ENCODE results near the gene HAND2.

Gene HAND2

DNA sequence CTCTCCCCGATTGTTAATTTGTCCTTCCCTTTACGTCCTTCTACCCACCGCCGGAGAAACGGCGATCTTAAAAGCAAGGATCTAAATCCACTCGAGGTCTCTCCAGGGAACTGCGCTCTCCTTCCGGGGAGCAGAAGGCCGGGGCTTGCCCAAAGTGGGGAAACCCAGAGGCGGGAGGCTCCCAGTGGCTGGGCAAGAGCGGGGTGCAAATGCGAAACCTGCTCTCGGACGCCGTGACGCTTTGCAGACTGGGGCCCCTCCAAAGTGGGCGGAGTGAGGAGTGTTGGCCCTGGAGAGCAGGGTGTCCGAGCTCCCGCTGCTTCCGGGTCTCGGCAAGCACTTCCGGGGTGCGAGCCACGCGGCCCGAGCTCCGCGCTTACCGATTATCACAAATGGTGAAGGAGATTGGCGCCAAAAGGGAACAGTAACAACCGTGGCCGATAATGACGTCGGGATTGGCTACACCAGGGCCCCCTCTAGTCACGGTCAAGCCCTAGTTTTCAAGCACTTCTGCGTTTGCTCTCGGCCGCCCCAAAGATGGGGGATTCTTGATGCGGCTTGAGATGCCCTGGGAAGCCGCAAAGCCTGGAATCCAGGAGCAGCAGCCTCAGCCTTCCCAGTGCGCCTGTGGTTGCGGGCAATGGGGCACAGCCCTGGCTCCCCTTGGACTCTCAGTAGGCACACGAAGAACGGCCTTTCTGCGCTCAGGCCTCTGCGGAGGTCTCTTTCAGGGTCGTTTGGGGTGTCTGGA, 29.0 kb downstream of the HAND2 start:
- FAIRE-seq = no peak

DNA sequence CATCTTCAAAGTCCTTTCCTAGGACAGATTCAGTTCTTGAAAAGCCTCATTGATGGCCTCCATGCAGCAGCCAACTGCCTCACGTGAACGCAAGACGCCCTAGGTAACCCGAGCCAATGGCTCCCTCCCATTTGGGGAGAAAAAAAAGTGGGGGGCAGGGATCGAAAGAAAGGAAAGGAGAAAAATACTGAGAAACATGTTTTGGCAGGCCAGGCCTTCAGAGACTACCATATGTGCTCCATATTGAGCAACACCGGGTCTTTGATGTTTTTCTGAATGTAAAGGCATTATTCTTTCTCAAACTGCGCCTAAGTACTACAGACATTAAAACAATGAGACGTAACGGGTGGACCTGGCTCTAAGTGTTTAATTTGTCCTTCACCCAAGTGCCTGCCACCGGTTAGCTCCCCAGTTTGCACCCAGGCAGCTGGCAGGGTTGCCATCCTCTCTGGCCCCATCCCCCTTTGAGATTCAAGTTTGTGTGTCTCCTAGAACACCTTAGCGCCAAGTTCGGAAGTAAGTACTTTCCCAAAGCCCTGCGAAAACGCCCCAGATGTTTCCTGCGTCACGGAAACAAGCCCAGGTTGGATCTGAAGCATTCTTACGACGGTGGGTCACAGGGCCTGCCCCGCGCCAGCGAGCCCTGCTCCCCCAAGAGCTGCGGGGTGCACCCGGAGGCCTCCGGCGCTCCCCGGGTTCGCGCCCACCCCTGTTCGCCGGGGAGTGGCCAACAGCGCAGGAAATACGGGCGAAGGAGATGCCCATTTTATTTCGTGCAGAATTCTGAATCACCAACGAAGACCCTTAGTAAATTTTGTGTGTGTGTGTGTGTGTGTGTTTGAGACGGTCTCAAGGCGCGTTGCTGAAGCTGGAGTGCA, 30.1 kb downstream of the HAND2 start:
- no peak for FAIRE-seq

DNA sequence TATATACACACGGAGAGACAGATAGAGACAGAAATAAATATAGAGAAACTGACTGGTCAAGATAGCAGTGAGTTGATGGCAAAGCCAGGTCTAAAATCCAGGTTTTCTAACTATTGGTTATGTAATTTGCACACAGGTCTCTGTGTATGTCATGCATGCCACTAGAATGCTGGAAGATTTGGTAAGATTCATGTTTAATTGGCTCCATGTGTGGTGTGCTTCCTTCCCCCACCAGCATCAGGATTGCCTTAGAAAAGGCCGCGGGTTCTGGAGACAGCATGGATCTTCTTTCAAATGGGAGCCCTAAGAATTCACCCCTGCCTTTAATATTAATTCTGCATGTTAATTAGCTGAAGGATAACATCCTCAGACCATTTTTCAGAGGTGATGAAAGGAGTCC, 31.3 kb downstream of the HAND2 start:
- no peak for FAIRE-seq

DNA sequence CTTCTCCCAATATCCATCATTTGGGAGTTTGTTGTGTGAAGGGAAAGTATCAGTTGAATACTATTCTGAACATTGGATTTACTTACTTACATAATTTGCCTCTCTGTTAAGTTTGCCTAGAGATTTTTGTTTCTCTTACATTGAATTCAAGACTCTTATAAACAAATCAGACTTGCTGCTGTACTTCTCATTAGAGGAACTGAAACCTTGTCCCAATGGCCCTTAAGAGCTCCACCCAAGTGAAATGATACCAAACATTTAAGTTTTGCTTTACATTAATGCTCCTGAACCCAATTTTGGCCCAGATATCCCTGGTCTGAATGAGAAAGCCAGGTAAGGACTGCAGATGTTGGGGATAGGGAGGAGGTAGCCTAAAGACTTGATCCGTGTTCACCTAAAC, 32.0 kb downstream of the HAND2 start:
- no peak for FAIRE-seq

DNA sequence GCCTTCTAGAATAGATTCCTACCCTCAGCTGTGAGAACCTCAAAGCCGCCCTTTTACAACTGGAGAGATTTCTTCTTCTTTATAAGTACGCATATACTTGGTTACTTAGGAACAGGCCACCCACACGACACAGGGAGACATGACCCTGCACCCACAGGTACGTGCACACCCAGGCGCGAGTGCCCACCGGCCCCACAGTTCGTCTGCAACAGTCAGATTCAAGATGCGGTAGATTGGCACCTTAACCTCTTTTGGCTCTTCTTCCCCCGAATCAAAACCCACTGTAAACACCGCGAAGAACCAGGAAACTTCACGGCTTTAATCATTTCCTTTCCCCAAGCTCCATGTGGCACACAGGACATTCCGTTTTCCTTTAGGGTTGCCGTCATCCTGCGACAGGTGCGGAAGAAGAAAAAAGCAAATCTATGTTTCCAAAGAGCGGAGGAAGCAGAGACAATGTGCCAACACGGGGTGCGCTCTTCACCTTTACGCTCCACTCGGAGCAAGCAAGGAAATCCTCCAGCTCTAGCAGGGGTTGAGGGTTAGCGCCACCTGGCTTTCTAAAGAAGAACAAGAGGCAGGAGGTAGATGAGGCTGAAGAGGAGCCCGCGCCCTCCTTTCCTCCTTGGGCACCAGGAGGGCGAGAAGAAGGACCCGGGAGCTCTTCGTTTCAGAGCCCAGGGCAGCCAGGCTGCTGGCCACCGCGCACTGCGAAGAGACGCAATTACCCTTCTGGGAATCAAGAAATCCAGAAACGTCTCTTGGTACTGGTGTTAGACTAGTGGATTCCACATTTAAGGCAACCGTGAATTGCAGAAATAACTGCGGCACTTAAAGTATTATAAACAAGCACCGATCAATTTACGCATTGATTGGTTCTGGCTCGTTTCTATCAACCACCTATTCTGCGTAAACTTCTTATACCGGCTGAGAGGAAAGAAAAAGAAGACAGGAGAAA, 35.7 kb downstream of the HAND2 start:
- no peak for FAIRE-seq

DNA sequence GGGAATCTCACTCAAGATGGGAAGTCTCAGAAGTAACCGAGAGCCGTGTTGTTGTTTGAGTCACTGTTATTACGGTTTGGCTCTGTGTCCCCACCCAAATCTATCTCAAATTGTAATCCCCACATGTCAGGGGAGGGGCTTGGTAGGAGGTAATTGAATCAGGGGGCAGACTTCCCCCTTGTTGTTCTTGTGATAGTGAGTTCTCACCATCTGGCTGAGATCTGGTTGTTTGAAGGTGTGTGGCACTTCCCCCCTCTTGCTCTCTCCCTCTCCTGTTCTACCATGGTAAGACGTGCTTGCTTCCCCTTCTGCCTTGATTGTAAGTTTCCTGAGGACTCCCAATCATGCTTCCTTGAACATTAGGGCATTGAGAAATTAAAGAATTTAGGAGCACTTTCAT, 37.0 kb downstream of the HAND2 start:
- FAIRE-seq = no peak

DNA sequence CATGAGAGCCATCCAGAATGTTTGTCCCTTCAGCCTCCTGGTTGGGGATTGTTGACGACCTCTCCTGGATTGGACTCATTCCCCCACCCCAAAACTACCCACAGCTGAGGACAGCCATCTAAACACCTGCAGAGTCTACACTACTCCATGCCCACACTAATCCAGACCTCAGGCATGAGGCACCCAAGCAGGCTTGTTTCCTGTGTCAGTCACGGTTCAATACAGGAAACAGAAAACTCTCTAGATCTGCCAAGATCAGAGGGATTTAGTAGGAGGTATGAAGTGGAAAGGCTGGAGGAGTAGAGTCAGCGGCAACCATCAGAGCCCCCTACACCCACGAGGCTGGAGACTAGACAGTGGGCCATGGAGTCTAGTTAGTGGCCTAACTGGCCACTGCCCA, 37.7 kb downstream of the HAND2 start:
- no peak for FAIRE-seq

DNA sequence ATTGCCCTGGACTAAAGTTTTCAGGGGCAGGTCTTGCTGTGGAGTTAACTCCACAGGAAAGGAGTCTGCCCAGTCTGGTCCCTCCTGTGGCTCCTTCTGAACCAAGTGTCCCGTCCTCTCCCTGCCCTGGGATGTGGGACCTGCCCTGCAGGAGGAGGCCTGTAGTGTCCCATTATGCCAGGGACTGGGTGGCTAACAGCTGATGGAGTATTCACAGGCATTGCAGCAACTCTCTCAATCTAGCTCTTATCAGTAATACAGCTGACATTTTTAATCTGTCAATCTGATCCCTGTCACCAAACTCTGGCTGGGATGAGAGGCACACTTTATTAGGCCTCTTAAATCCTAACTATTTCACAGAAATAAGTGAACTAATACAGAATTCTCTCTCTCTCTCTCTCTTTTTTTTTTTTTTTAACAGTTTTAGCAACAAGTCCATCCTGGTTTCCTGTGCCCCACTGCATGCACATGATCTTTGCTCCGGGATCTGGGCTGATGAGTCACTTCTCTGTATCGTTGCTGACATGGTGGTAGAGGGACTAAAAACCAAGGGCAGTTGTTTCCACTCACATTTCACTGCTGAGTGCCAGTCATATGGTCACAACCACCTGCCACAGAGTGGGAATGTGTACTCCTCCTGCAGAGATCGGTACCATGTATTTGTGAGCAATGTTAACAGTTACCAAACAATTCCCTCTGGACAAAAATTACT, 39.1 kb downstream of the HAND2 start:
- no peak for FAIRE-seq

DNA sequence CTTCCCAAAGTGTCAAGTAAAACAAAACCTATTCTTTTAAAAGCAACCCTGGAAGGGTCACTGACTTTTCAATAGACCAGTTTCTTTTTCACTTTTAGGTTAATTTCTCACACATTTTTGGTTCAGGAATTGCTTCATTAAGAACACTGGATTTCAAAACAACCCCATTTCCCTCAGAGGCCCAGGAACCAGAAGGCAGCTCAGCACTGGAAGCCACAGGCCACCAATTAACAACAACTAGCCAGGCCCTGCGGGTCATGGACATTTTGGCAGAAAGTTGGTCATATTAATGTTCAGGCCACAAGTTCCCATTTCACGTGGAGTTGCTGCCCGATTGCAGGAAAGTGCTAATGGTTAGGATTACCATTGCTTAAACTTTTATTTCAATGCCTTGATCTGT, 39.8 kb downstream of the HAND2 start:
- no peak for FAIRE-seq

DNA sequence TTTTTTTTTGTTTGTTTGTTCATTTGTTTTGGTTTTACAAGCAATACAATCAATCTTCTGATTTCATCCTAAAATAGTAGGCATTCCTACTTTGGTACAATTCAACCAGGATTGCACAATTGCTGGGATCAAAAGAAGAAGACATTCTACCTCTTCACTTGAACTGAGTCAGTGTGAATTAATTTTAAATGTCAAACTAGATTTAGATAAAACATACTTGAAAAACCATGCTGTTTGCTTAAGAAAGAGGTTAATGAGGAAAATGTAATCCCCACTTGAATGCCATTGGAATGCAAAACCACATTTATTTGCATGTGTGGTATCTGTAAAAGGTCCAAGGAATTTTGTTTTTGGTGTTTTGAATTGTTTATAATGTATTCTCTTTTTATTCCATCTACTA, 40.5 kb downstream of the HAND2 start:
- no peak for FAIRE-seq

DNA sequence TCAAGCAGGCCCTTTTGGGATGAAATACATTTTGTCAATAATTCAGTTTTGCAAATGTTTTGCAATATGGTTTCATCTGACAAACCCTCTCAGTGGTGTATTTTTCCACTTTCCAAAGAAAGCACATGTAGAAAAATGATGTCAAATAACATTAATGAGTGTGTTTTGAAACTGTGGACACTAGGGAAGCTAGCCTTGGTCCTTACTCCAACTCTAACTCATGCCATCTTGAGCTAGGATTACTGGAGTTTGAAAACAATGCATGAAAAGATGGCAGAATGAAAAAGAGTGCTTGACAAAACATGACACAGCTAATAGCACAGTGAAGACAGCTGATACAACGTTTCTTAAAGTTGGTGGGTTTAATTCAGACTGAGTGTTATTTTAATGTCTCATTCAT, 41.4 kb downstream of the HAND2 start:
- FAIRE-seq = no peak

DNA sequence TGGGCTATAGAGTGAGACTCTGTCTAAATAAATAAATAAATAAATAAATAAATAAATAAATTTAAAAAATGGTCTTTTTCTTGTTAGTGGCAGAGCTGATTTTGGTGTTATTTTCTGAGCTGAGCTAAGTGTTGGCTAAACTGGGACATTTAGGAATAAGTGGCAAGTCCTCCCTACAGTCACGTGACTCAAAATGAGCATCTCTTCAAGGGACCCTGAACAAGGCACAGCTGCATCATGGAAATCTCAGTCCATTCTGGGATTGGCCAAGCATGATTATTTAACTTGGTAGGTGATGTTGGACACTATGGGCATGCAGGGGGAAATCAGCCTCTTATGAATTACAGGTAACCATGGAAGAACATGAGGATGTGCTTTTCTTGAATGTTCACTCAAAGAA, 42.0 kb downstream of the HAND2 start:
- no peak for FAIRE-seq

DNA sequence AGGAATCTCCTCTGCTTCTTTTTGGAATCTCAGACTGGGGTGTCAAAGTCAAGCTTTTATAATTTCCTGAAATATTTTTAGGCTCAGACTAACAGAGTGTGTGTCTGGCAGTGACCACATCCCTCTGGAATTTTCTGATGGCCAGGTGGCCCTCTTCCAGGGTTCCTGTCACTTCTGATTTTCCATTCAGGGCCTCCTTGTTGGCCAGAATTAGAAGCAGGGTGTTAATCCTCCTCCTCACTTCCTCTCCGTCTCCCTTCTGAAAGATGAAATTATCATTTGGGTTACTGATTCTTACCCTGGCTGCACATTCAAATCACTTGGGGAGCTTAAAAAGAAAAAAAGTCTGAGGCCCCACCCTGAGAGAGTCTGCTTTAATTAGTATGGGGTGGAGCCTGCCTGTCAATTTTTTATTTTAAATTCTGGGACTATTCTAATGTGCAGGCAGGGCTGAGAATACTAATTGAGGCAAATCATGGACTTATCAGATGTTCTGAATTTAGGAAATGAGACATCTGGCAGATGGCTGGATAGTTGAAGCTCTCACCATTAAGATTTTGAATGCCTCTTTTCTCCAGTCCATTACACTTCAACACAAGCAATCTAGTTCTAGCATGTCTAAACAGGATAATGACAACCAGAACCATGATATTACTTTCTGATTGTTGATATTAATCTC, 43.2 kb downstream of the HAND2 start:
- FAIRE-seq = no peak

DNA sequence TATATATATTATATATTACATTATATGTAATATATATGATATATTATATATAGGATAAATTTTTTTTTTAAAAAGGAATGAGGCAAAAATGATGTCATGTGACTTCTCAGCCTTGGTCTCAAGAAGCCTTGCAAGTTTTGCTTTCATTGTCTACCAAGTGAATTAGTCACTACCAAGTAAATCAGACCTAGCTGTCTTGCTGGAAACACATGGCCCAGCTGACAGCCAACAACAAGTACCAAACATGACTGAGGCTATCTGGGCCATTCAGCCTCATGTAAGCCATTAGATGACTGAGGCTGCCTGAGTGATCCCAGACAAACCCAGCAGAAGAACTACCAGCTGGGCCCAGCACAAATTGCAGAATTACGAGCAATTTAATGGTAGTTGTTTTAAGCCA, 44.9 kb downstream of the HAND2 start:
- no peak for FAIRE-seq

DNA sequence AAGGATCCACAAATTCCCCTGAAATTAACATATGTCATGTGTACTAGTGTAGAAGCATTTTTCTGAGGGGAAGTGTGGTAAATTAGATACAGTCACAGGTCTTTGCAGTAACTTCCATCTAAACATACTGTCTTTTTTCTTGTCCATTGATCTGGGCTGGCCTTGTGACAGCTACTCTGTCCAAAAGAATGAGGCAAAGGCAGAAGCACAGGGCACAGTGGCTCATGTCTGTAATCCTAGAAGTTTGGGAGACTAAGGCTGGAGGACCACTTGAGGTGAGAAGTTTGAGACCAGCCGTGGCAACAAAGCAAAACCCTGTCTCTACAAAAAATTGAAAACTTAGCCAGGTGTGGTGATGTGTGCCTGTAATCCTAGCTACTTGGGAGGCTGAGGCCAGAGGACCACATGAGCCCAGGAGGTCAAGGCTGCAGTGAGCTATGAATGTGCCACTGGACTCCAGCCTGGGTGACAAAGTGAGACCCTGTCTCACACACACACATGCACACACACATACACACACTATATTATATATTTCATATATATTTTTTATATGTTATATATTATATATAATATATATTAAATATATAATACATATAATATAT, 47.6 kb downstream of the HAND2 start:
- no peak for FAIRE-seq

DNA sequence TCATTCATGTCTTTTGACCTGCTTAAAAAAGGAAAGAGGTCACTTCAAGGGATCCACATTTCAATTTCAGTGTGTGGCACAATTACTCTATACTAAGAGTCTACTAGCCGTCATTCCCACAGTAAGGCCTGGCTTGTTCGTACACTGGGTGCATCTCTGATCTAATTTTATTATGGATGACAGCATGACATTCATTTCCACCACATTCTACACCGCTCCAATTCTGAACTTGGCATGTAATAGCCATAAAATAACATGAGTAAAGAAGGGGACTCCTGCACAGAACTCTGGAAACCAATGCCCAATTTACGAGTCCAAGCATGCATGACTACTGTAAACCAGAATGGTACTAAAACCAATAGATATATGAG, 51.1 kb downstream of the HAND2 start:
- no peak for FAIRE-seq

DNA sequence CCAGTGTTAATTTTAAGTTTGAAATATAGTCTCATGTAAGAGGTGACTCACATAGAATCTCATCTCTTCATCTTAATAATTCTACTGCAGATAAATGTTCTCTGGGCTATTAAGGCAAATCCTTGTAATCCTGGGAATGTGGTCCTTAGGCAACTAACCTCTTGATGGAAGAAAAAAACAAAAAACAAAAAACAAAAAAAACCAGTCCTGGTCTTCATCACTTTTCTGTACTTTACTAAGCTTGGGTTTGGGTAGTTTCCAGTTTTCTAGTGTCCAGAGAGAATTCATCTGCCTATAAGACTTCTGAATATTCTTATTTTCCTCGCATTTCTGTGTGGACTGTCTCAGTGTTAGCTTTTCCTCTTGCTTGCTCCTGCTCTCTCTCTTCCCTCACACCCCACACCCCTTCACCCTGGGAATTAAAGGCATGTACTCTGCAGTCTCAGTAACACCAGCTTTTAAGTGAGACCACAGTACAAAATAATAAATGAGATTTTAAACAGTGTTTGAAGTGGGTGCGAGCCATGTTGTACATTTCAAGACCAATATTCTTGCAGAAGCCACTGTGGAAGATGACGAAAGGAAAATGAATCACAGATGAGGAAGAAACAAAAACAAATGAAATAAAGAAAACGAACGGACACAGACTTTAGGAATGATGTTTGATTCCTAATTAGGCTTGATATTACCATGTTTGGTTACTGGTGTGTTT, 51.7 kb downstream of the HAND2 start:
- no peak for FAIRE-seq

DNA sequence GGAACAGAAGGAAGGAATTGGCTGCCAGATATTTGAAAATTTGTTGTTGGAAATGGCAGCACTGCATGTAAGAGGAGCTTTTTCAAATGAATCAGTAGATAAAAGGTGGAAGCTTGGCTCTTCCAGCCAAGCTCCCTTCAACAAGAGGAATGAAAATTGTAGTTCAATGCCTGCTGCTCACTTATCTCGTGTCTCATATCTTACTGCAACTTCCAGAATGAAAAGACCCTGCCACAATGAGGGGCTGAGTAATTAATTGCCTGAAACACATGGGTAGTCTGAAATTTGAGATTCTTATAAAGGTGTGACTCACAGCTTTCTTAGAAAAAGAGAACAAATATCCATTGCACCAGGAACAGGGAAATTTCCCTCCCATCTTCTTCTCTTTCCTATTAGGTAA, 53.0 kb downstream of the HAND2 start:
- FAIRE-seq = no peak

Measured in TTC549 (cell line).